OCI-LY7 (cell line): ENCODE measurements around the gene TOMM20. TPM values are rescaled to one million over a fixed set of nuclear protein-coding genes. Genes with fewer than 3 reads are reported as not detected.

ENCODE experiments used
- BruUV-seq: library from RNA; stranded (reverse); fragments of 400-500 nt; replicated peaks from 2 replicates; lab custom pipeline; 2021; lab: Mats Ljungman, UMichigan
- CTCF ChIA-PET: fragments of 300-600 bp; sonication (Branson Sonifier 250); formaldehyde crosslinking; loops from one replicate; lab custom pipeline; 2022; ENCODE audit warnings: antibody characterized with exemption; ENCODE audit not compliant: unreplicated experiment; lab: Charles Lee
- POLR2A ChIA-PET: fragments of 300-600 bp; sonication (Branson Sonifier 250); formaldehyde crosslinking; loops from one replicate; lab custom pipeline; 2022; ENCODE audit warnings: antibody characterized with exemption; lab: Charles Lee
- DNase-seq: peaks from one replicate; pipeline ENCODE4 v3.0.0-alpha.2; 2015; ENCODE audit warnings: low spot score
- H2AFZ ChIP-seq: fragments of 200-600 bp; sonication (generic), shearing (Covaris generic); 2 replicates; pipeline ENCODE4 v1.6.1; 2014; ENCODE audit warnings: mild to moderate bottlenecking, antibody characterized with exemption, low read length, moderate library complexity
- H3K27ac ChIP-seq: fragments of 200-600 bp; sonication (generic); 2 replicates; pipeline ENCODE4 v1.5.1; 2014; ENCODE audit warnings: mixed run types, low read depth, mild to moderate bottlenecking, moderate library complexity, low read length, inconsistent platforms; ENCODE audit not compliant: poor library complexity, severe bottlenecking
- H3K36me3 ChIP-seq: fragments of 200-600 bp; sonication (generic); 2 replicates; pipeline ENCODE4 v1.6.1; 2014; ENCODE audit warnings: mild to moderate bottlenecking, antibody characterized with exemption, low read length, moderate library complexity, mixed read lengths; ENCODE audit not compliant: insufficient read depth
- H3K4me1 ChIP-seq: fragments of 200-600 bp; sonication (generic); 2 replicates; pipeline ENCODE4 v1.5.1; 2014; ENCODE audit warnings: mild to moderate bottlenecking, low read length; ENCODE audit not compliant: insufficient read depth, poor library complexity, severe bottlenecking
- H3K4me2 ChIP-seq: fragments of 200-600 bp; sonication (generic); 2 replicates; pipeline ENCODE4 v1.6.1; 2014; ENCODE audit warnings: mild to moderate bottlenecking, low read length
- H3K4me3 ChIP-seq: fragments of 200-600 bp; sonication (generic); 2 replicates; pipeline ENCODE4 v1.5.1; 2014; ENCODE audit warnings: mild to moderate bottlenecking, low read depth, low read length; ENCODE audit not compliant: poor library complexity, severe bottlenecking
- H3K79me2 ChIP-seq: fragments of 200-600 bp; sonication (generic); 2 replicates; pipeline ENCODE4 v1.6.1; 2016; ENCODE audit warnings: low read depth, mild to moderate bottlenecking, low read length, moderate library complexity, mixed read lengths; ENCODE audit not compliant: insufficient read depth
- H3K9me2 ChIP-seq: fragments of 200-600 bp; sonication (generic); 2 replicates; pipeline ENCODE4 v1.6.1; 2016; ENCODE audit warnings: mild to moderate bottlenecking, low read length, mixed read lengths; ENCODE audit not compliant: insufficient read depth
- H3K9me3 ChIP-seq: fragments of 200-600 bp; sonication (generic); 2 replicates; pipeline ENCODE4 v1.6.1; 2014; ENCODE audit warnings: mild to moderate bottlenecking, mixed run types, low read length, mixed read lengths
- H4K20me1 ChIP-seq: fragments of 200-600 bp; sonication (generic); 2 replicates; pipeline ENCODE4 v1.6.1; 2014; ENCODE audit warnings: mild to moderate bottlenecking, antibody characterized with exemption, low read length, moderate library complexity, mixed read lengths; ENCODE audit not compliant: insufficient read depth
- CTCF ChIP-seq: fragments of 200-600 bp; sonication (generic); conservative IDR thresholded peaks from 2 replicates; pipeline ENCODE4 v1.5.1; 2014; ENCODE audit warnings: mild to moderate bottlenecking, antibody characterized with exemption, low read length, moderate library complexity, mixed read lengths
- EZH2phosphoT487 ChIP-seq: fragments of 200-600 bp; sonication (generic); IDR thresholded peaks from 2 replicates; pipeline ENCODE4 v1.6.1; 2018; ENCODE audit warnings: low read depth, borderline replicate concordance, mild to moderate bottlenecking, mixed run types, antibody characterized with exemption, low read length, moderate library complexity, mixed read lengths
- intact Hi-C: fragments of 100-400 bp; cut with micrococcal nuclease; formaldehyde crosslinking; loops from one replicate; pipeline ENCODE4 v1.10.0; 2022; ENCODE audit not compliant: unreplicated experiment
- total RNA-seq, 2 experiments: library from RNA; depleted of rRNA in 1 of 2; stranded (reverse); fragments of >200 nt in 1 of 2; shearing (Covaris generic) in 1 of 2; gene quantifications; 2 replicates each; pipeline ENCODE4 v1.2.3, GENCODE V29; 2014 to 2022

Gene TOMM20
- total RNA-seq, 2 experiments from 2014 or later, result 76.7 to 133 TPM

GRCh38 chr1:235076504-235077162 is 52.0 kb downstream of the TOMM20 start:
- ChIA-PET CTCF (no interaction called here), POLR2A (interaction anchor here (0.6 to 1.2 kb wide), 4 partner anchors 13 to 560 kb away, joined by 3 read pairs; no protein-coding TSS in a partner anchor)
- Histone ChIP-seq H3K4me1 (peaks cover 76% of the 10 kb centered on the region), H3K36me3 (no peaks in the 10 kb centered on the region), H3K9me2 (no peaks in the 10 kb centered on the region), H3K27ac (no peak overlapping the region), H2AFZ (peak overlapping the region; percentile 43; the same call in 1 of the 2 replicates), H3K79me2 (no peaks in the 10 kb centered on the region), H3K4me3 (no peak overlapping the region), H4K20me1 (no peaks in the 10 kb centered on the region), H3K4me2 (no peak overlapping the region), H3K9me3 (no peaks in the 10 kb centered on the region)
- TF ChIP-seq EZH2phosphoT487, result no peak
- TF ChIP-seq CTCF, result no peak
- intact Hi-C loops, result no loop called here
- DNase-seq, result no peak
- BruUV-seq, result no TSS peak

- Histone ChIP-seq H3K9me3 (no peaks in the 10 kb centered on the region), H2AFZ (peak overlapping the region; percentile 94), H3K4me3 (no peak overlapping the region), H3K79me2 (no peaks in the 10 kb centered on the region), H3K27ac (peak overlapping the region; percentile 62), H3K4me1 (peaks cover 70% of the 10 kb centered on the region), H3K9me2 (no peaks in the 10 kb centered on the region), H4K20me1 (no peaks in the 10 kb centered on the region), H3K4me2 (peak overlapping the region; percentile 61; the same call in 1 of the 2 replicates), H3K36me3 (no peaks in the 10 kb centered on the region)
- no peak for DNase-seq
- BruUV-seq, result no TSS peak
- TF ChIP-seq EZH2phosphoT487, result no peak
- no peak for TF ChIP-seq CTCF
- intact Hi-C loops, result loop anchor here (2.0 kb wide), 1 partner anchor 65 kb away; no protein-coding TSS in a partner anchor
- ChIA-PET POLR2A (interaction anchor here (0.7 to 1.0 kb wide), 2 partner anchors 14 to 21 kb away, joined by 3 read pairs; no protein-coding TSS in a partner anchor), CTCF (no interaction called here)
These were observed 52.8 kb downstream of the TOMM20 start for GRCh38 chr1:235075777-235076308.
